K562 (cell line): Measurements from ENCODE around the gene EXOG. TPM values are rescaled to one million over a fixed set of nuclear protein-coding genes. Genes with fewer than 3 reads are reported as not detected.

Experiments
- ATAC-seq: fragments of 200-7000 bp; cut with Tn5 transposase; 3 replicates; pipeline ENCODE4 v1.9.1; 2020; ENCODE audit warnings: moderate library complexity
- BruUV-seq: library from RNA; stranded (reverse); fragments of 400-500 nt; replicated peaks from 2 replicates; lab custom pipeline; 2021; lab: Mats Ljungman, UMichigan
- CTCF ChIA-PET: fragments of 300-600 bp; formaldehyde crosslinking; extraction: SDS; loops from one replicate; lab custom pipeline; 2021; ENCODE audit warnings: low intra/inter-chr PET ratio; lab: Yijun Ruan, JAX
- POLR2A ChIA-PET: fragments of 300-600, 350-650 bp; sonication (Branson Sonifier 250); formaldehyde crosslinking; extraction: SDS; loops from one replicate; lab custom pipeline; 2021; ENCODE audit warnings: antibody characterized with exemption, inconsistent platforms; lab: Yijun Ruan, JAX
- DNase-seq, 4 experiments: peaks; one replicate each; pipeline versions ENCODE4 v3.0.0 to v3.0.0-alpha.2; 2011 to 2018; ENCODE audit warnings: low spot score in 3 of 4, mixed read lengths in 3 of 4; ENCODE audit errors: extremely low read depth in 1 of 4
- FAIRE-seq: peaks from 2 replicates; lab custom pipeline; 2011; peaks lifted over from hg19 to GRCh38; lab: Jason Lieb, UNC
- H2AFZ ChIP-seq: 2 replicates; pipeline ENCODE4 v1.6.0; 2011; ENCODE audit warnings: low read depth, low read length, control low read depth, inconsistent platforms
- H3K27ac ChIP-seq: fragments of 200-600 bp; 3 replicates; pipeline ENCODE4 v1.8.0; 2011; ENCODE audit warnings: low read depth, mild to moderate bottlenecking, control low read depth, inconsistent platforms, low read length, moderate library complexity, mixed read lengths; ENCODE audit errors: extremely low read depth
- H3K27me3 ChIP-seq, 2 experiments: fragments of 300-600 bp in 1 of 2; 2 replicates in 1 of 2; 3 replicates in 1 of 2; pipeline versions ENCODE4 v1.6.0 to v1.8.0; 2011; ENCODE audit warnings: inconsistent platforms in 2 of 2, low read length in 2 of 2, mild to moderate bottlenecking in 1 of 2, mixed read lengths in 1 of 2, moderate library complexity in 1 of 2; ENCODE audit not compliant: control insufficient read depth in 2 of 2, insufficient read depth in 2 of 2
- H3K36me3 ChIP-seq: fragments of 300-600 bp; 3 replicates; pipeline ENCODE4 v1.8.0; 2011; ENCODE audit warnings: mild to moderate bottlenecking, low read length, inconsistent platforms; ENCODE audit not compliant: control insufficient read depth, insufficient read depth
- H3K4me1 ChIP-seq, 2 experiments: fragments of 200-600 bp in 1 of 2; replicated peaks in 1 of 2; 2 replicates in 1 of 2; 3 replicates in 1 of 2; pipeline versions ENCODE4 v1.5.1 to v1.8.0; 2011; ENCODE audit warnings: inconsistent platforms in 2 of 2, low read length in 2 of 2, mild to moderate bottlenecking in 1 of 2, mixed read lengths in 1 of 2, moderate library complexity in 1 of 2; ENCODE audit not compliant: control insufficient read depth in 2 of 2, insufficient read depth in 2 of 2
- H3K4me2 ChIP-seq: 2 replicates; pipeline ENCODE4 v1.6.1; 2011; ENCODE audit warnings: low read length, control low read depth, inconsistent platforms, mixed read lengths; ENCODE audit not compliant: insufficient read depth
- H3K4me3 ChIP-seq: fragments of 200-600 bp; sonication (generic), shearing (Covaris generic); 2 replicates; pipeline ENCODE4 v1.5.1; 2016; ENCODE audit warnings: control low read depth, inconsistent platforms
- H3K79me2 ChIP-seq: fragments of 200-600 bp; 3 replicates; pipeline ENCODE4 v1.8.0; 2011; ENCODE audit warnings: low read length, inconsistent platforms; ENCODE audit not compliant: control insufficient read depth, insufficient read depth
- H3K9ac ChIP-seq, 2 experiments: 2 replicates each; pipeline versions ENCODE4 v1.6.0 to v1.6.1; 2011; ENCODE audit warnings: low read depth in 2 of 2, low read length in 2 of 2, control low read depth in 1 of 2, inconsistent platforms in 1 of 2, mild to moderate bottlenecking in 1 of 2, mixed read lengths in 1 of 2; ENCODE audit not compliant: insufficient read depth in 1 of 2
- H3K9me1 ChIP-seq: one replicate; pipeline ENCODE4 v1.6.0; 2011; ENCODE audit warnings: inconsistent platforms, mild to moderate bottlenecking, low read length, moderate library complexity; ENCODE audit not compliant: control insufficient read depth, insufficient read depth
- H3K9me3 ChIP-seq: replicated peaks from 2 replicates; pipeline ENCODE4 v1.5.1; 2011; ENCODE audit warnings: low read depth, low read length, inconsistent platforms; ENCODE audit not compliant: control insufficient read depth, insufficient read depth
- H4K20me1 ChIP-seq: replicated peaks from 2 replicates; pipeline ENCODE4 v1.6.1; 2011; ENCODE audit warnings: low read length, inconsistent platforms, mixed read lengths; ENCODE audit not compliant: control insufficient read depth, insufficient read depth
- DNMT1 ChIP-seq: fragments of 450-650 bp; IDR thresholded peaks from 2 replicates; pipeline ENCODE4 v1.6.1; 2016; ENCODE audit warnings: antibody characterized with exemption, mild to moderate bottlenecking
- RAD21 ChIP-seq, 2 experiments: fragments of 250-450 bp in 1 of 2; fragments of 450-650 bp in 1 of 2; sonication (Bioruptor Pico) in 1 of 2; formaldehyde crosslinking in 1 of 2; IDR thresholded peaks in 1 of 2; conservative IDR thresholded peaks in 1 of 2; 2 replicates each; pipeline versions ENCODE4 v1.4.0 to v1.8.0; 2020 to 2022; ENCODE audit warnings: mild to moderate bottlenecking in 2 of 2, moderate library complexity in 1 of 2
- WGBS: fragments of 100-300 bp; shearing (Covaris generic); methylation state at CpG from one replicate; pipeline ENCODE4 v1.1.6; 2016; ENCODE audit warnings: low coverage, mixed read lengths; ENCODE audit not compliant: insufficient coverage; ENCODE audit errors: missing lambda C conversion rate; 5-methylcytosine and 5-hydroxymethylcytosine counted together
- in situ Hi-C: fragments of 300-500 bp; cut with MboI; formaldehyde crosslinking; loops from 4 replicates; pipeline ENCODE4 v1.15.0; 2018; ENCODE audit warnings: inconsistent platforms, mixed read lengths
- intact Hi-C: fragments of 100-400 bp; cut with micrococcal nuclease; formaldehyde crosslinking; loops from 2 replicates; pipeline ENCODE4 v1.14.2; 2022
- polyA plus RNA-seq, 8 experiments: library from polyadenylated mRNA; depleted of rRNA in 4 of 8; stranded (reverse) in 5 of 8; unstranded in 3 of 8; fragments of >200 nt; fragmentation: Nextera tagmentation in 2 of 8; fragmentation: Illumina TruSeq in 1 of 8; extraction: Ambion mirVana in 2 of 8; extraction: Trizol in 1 of 8; gene quantifications; 2 replicates each; pipeline versions ENCODE4 v1.2.1 to v1.2.3, GENCODE V29; 2011 to 2014; ENCODE audit warnings: inconsistent platforms in 1 of 8, missing spikeins in 1 of 8
- total RNA-seq, 7 experiments: library from RNA; depleted of rRNA in 6 of 7; stranded (reverse); fragments of >200 nt in 6 of 7; fragmentation: Illumina TruSeq in 2 of 7; extraction: Trizol in 2 of 7; gene quantifications; 2 replicates each; pipeline versions ENCODE4 v1.2.1 to v1.2.3, GENCODE V29; 2011 to 2021; ENCODE audit warnings: low replicate concordance in 1 of 7
- TF ChIP-seq, protein P1 (sequence below): fragments of 250-450 bp; sonication (Bioruptor Pico); IDR thresholded peaks from 2 replicates; pipeline ENCODE4 v1.5.1; 2021; ENCODE audit warnings: mild to moderate bottlenecking
- TF ChIP-seq, protein P2 (sequence below): sonication (generic); formaldehyde crosslinking; IDR thresholded peaks from 2 replicates; pipeline ENCODE4 v1.8.0; 2022; ENCODE audit warnings: mild to moderate bottlenecking, missing genetic modification reagents
- TF ChIP-seq, protein P3 (sequence below): IDR thresholded peaks from 3 replicates; pipeline ENCODE4 v1.6.1; 2011; ENCODE audit warnings: borderline replicate concordance, mild to moderate bottlenecking, moderate library complexity; ENCODE audit not compliant: insufficient read length; ENCODE audit errors: extremely low read depth
- TF ChIP-seq, protein P4 (sequence below), 3 experiments: IDR thresholded peaks in 2 of 3; conservative IDR thresholded peaks in 1 of 3; 2 replicates each; pipeline ENCODE4 v1.5.1; 2011 to 2012; ENCODE audit warnings: low read length in 3 of 3, mild to moderate bottlenecking in 3 of 3, control low read depth in 2 of 3, improper control_type of control experiment in 1 of 3, inconsistent platforms in 1 of 3, low read depth in 1 of 3, mixed read lengths in 1 of 3, moderate library complexity in 1 of 3; ENCODE audit not compliant: insufficient read depth in 2 of 3

EXOG gene
- total and polyA plus RNA-seq, 9 of the 15 experiments (the other 6 are each of a cell fraction or from before 2014, with no cell fraction given) = 10.8 to 21.7 (median 14.8) TPM

DNA sequence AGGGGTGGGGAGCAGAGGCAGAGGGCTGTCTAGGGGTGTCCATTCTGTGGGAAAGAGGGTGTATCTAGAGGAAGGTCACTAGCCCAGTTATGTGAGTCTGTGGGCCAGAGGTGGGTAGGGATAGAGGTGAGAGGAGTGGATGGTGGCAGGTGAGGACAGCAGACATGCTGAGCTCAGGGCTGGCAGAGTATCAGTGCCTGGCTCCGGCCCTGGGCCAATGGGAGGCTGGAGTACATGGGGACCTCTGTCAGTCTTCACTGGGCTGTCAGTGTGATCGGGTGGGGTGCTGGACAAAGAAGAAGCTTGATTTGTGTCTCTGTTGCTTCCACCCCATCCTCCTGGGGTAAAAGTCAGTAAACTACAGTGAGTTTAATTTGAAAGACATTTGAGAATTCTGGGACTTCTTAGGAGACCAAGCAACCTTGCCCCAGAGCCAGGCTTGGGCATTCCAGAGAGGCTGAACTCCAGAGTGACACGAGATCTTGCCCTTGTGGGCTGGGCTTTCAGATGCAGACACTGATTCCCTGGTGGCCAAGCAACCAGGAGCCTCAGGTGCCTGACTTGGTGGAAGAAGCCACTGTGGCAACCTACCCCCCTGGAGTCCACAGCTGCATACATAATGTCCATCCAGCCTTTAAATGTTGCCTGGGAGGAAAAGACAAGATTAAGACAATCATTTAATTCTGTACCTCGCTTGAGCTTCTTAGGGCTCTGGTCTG lies 60.7 kb downstream of the EXOG start (continued):
- TF ChIP-seq, protein P1, sequence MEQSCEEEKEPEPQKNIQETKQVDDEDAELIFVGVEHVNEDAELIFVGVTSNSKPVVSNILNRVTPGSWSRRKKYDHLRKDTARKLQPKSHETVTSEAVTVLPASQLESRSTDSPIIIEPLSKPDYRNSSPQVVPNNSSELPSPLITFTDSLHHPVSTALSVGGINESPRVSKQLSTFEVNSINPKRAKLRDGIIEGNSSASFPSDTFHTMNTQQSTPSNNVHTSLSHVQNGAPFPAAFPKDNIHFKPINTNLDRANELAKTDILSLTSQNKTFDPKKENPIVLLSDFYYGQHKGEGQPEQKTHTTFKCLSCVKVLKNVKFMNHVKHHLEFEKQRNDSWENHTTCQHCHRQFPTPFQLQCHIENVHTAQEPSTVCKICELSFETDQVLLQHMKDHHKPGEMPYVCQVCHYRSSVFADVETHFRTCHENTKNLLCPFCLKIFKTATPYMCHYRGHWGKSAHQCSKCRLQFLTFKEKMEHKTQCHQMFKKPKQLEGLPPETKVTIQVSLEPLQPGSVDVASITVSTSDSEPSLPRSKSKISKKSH (CRISPR knock-in tag) = no peak
- TF ChIP-seq DNMT1 = no peak
- TF ChIP-seq, protein P2, sequence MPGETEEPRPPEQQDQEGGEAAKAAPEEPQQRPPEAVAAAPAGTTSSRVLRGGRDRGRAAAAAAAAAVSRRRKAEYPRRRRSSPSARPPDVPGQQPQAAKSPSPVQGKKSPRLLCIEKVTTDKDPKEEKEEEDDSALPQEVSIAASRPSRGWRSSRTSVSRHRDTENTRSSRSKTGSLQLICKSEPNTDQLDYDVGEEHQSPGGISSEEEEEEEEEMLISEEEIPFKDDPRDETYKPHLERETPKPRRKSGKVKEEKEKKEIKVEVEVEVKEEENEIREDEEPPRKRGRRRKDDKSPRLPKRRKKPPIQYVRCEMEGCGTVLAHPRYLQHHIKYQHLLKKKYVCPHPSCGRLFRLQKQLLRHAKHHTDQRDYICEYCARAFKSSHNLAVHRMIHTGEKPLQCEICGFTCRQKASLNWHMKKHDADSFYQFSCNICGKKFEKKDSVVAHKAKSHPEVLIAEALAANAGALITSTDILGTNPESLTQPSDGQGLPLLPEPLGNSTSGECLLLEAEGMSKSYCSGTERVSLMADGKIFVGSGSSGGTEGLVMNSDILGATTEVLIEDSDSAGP (CRISPR knock-in tag) = no peak

DNA sequence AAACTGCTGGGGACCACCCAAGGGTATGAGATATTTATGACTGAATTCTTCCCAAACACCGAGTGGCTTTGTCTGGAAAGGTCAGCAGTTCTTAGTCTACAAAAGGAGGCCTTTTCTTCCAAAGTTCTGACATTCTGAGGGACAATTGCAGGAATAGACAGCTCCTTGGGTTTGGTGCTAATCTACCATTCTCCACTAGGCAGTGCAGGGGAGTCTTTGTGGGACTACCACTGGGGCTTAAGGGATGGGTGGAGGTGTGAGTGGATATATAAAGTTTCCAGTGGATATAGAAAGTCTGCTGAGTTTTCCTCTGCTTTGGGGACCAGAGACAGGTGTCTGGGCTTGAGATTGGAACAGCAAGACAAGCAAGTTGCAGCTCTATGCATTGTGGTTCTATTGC lies 62.7 kb downstream of the EXOG start:
- H4K20me1 ChIP-seq = no peaks in the 10 kb centered on the region
- peak in 1 of 2 experiments; percentile 23; a peak in 1 of 4 replicates for TF ChIP-seq RAD21 (CRISPR knock-in tag; conservative IDR thresholded peaks at IDR 0.05 in 1 of 2, IDR thresholded peaks at IDR 0.05 in 1 of 2)
- TF ChIP-seq, protein P3, sequence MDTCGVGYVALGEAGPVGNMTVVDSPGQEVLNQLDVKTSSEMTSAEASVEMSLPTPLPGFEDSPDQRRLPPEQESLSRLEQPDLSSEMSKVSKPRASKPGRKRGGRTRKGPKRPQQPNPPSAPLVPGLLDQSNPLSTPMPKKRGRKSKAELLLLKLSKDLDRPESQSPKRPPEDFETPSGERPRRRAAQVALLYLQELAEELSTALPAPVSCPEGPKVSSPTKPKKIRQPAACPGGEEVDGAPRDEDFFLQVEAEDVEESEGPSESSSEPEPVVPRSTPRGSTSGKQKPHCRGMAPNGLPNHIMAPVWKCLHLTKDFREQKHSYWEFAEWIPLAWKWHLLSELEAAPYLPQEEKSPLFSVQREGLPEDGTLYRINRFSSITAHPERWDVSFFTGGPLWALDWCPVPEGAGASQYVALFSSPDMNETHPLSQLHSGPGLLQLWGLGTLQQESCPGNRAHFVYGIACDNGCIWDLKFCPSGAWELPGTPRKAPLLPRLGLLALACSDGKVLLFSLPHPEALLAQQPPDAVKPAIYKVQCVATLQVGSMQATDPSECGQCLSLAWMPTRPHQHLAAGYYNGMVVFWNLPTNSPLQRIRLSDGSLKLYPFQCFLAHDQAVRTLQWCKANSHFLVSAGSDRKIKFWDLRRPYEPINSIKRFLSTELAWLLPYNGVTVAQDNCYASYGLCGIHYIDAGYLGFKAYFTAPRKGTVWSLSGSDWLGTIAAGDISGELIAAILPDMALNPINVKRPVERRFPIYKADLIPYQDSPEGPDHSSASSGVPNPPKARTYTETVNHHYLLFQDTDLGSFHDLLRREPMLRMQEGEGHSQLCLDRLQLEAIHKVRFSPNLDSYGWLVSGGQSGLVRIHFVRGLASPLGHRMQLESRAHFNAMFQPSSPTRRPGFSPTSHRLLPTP = no peak
- TF ChIP-seq, protein P4, sequence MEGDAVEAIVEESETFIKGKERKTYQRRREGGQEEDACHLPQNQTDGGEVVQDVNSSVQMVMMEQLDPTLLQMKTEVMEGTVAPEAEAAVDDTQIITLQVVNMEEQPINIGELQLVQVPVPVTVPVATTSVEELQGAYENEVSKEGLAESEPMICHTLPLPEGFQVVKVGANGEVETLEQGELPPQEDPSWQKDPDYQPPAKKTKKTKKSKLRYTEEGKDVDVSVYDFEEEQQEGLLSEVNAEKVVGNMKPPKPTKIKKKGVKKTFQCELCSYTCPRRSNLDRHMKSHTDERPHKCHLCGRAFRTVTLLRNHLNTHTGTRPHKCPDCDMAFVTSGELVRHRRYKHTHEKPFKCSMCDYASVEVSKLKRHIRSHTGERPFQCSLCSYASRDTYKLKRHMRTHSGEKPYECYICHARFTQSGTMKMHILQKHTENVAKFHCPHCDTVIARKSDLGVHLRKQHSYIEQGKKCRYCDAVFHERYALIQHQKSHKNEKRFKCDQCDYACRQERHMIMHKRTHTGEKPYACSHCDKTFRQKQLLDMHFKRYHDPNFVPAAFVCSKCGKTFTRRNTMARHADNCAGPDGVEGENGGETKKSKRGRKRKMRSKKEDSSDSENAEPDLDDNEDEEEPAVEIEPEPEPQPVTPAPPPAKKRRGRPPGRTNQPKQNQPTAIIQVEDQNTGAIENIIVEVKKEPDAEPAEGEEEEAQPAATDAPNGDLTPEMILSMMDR (IDR thresholded peaks at IDR 0.05 in 2 of 3, conservative IDR thresholded peaks at IDR 0.05 in 1 of 3; ENCODE audit: insufficient read depth in 2 of 3, low read depth in 1 of 3, low read length in 3 of 3) = peak in 2 of 3 experiments; percentile 26 to 39; a peak in 2 of 6 replicates
- H3K9me1 ChIP-seq = no peaks in the 10 kb centered on the region
- WGBS = 0% methylated on average over 1 of the region's 1 CpG
- H3K36me3 ChIP-seq = no peaks in the 10 kb centered on the region
- no peaks in the 10 kb centered on the region for H3K79me2 ChIP-seq
- POLR2A ChIA-PET = interaction anchor here (0.6 to 2.1 kb wide), 5 partner anchors 8 to 22 kb away, joined by 3 to 6 read pairs (median 4); no protein-coding TSS in a partner anchor
- H3K9ac ChIP-seq = no peak overlapping the region
- BruUV-seq = no TSS peak
- in situ Hi-C loops (no loop called here), intact Hi-C loops (no loop called here)
- CTCF ChIA-PET = no interaction called here
- no peak overlapping the region for H2AFZ ChIP-seq
- H3K9me3 ChIP-seq = no peaks in the 10 kb centered on the region
- H3K4me1 ChIP-seq = no peaks in the 10 kb centered on the region
- no peak overlapping the region for H3K4me2 ChIP-seq
- no peak overlapping the region for H3K4me3 ChIP-seq
- ATAC-seq = peak; percentile 67
- H3K27ac ChIP-seq = no peak overlapping the region
- FAIRE-seq = peak; percentile 29
- H3K27me3 ChIP-seq = peaks cover 6 to 38% of the 10 kb centered on the region in 2 experiments; a peak in 4 of 5 replicates
- no peak for DNase-seq
